Astrocyte (in vitro differentiated cells and primary cell): ENCODE data around the gene TBKBP1.

Experiments
- EZH2 ChIP-seq: IDR thresholded peaks from 2 replicates; pipeline ENCODE4 v1.6.1; 2012; ENCODE audit warnings: mild to moderate bottlenecking, low read length, inconsistent platforms; ENCODE audit not compliant: insufficient read depth
- TF ChIP-seq, protein P1 (sequence below): IDR thresholded peaks from 2 replicates; pipeline ENCODE4 v1.5.1; 2011; ENCODE audit warnings: low read depth, mild to moderate bottlenecking, inconsistent platforms, low read length, moderate library complexity; ENCODE audit not compliant: insufficient read depth

DNA sequence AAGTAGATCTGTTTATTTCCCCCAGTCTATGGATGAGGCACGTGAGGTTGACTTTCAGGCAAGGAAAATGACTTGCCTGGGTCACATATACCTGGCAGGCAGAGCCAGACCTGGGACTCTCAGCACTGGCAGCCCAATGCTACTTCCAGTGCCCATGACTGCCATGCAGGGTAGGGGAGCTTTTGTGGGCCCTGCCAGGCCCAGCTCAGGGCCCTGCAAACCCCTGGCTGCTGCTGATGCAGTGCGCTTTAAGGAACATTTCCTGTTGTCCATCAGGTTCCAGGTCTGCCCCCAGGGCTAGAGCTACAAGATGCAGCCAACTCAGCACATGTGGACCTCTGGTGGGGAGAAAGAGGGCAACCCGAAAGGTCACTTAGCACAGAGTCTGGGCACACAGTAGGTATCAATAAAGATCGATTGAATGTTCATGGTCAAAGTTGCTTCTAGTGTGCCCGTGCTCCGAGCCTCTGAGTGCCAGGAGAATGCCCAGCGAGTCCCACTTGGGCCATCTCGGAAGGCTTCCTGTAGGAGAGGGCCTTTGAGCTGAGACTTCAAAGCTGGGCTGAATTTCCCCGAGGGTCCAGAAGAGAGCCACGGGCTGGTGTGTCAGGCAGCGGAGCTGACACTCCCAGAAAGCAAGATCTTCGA lies 38.6 kb downstream of the TBKBP1 start:
- TF ChIP-seq, protein P1, sequence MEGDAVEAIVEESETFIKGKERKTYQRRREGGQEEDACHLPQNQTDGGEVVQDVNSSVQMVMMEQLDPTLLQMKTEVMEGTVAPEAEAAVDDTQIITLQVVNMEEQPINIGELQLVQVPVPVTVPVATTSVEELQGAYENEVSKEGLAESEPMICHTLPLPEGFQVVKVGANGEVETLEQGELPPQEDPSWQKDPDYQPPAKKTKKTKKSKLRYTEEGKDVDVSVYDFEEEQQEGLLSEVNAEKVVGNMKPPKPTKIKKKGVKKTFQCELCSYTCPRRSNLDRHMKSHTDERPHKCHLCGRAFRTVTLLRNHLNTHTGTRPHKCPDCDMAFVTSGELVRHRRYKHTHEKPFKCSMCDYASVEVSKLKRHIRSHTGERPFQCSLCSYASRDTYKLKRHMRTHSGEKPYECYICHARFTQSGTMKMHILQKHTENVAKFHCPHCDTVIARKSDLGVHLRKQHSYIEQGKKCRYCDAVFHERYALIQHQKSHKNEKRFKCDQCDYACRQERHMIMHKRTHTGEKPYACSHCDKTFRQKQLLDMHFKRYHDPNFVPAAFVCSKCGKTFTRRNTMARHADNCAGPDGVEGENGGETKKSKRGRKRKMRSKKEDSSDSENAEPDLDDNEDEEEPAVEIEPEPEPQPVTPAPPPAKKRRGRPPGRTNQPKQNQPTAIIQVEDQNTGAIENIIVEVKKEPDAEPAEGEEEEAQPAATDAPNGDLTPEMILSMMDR, result no peak
- TF ChIP-seq EZH2, result no peak
